Loucy (cell line): Measurements from ENCODE around the gene SMYD5.

ENCODE experiments used
- H2AFZ ChIP-seq: fragments of 200-600 bp; sonication (generic); 2 replicates; pipeline ENCODE4 v1.6.0; 2016; ENCODE audit warnings: antibody characterized with exemption, mild to moderate bottlenecking, low read length, moderate library complexity
- H3F3A ChIP-seq: fragments of 200-600 bp; 2 replicates; pipeline ENCODE4 v1.6.0; 2016; ENCODE audit warnings: antibody characterized with exemption, low read depth, mild to moderate bottlenecking
- H3K27me3 ChIP-seq: fragments of 200-600 bp; sonication (generic); 2 replicates; pipeline ENCODE4 v1.6.1; 2014; ENCODE audit warnings: low read length, mild to moderate bottlenecking; ENCODE audit not compliant: insufficient read depth, poor library complexity, severe bottlenecking
- H3K36me3 ChIP-seq: fragments of 200-600 bp; sonication (generic); 2 replicates; pipeline ENCODE4 v1.6.1; 2016; ENCODE audit warnings: low read length; ENCODE audit not compliant: insufficient read depth
- H3K4me1 ChIP-seq: fragments of 200-600 bp; sonication (generic); 2 replicates; pipeline ENCODE4 v1.5.1; 2014; ENCODE audit warnings: low read length, mild to moderate bottlenecking; ENCODE audit not compliant: insufficient read depth, poor library complexity, severe bottlenecking
- H3K4me2 ChIP-seq: fragments of 200-600 bp; sonication (generic); 2 replicates; pipeline ENCODE4 v1.6.0; 2014; ENCODE audit warnings: antibody characterized with exemption, low read length, low read depth, mild to moderate bottlenecking; ENCODE audit not compliant: poor library complexity, severe bottlenecking
- H3K4me3 ChIP-seq: fragments of 200-600 bp; sonication (generic); 2 replicates; pipeline ENCODE4 v1.5.1; 2014; ENCODE audit warnings: low read length, mild to moderate bottlenecking, mixed read lengths; ENCODE audit not compliant: poor library complexity, severe bottlenecking
- H3K79me2 ChIP-seq: fragments of 200-600 bp; sonication (generic); 2 replicates; pipeline ENCODE4 v1.6.1; 2014; ENCODE audit warnings: low read length; ENCODE audit not compliant: insufficient read depth
- H3K9ac ChIP-seq: fragments of 200-600 bp; sonication (generic); 2 replicates; pipeline ENCODE4 v1.6.0; 2014; ENCODE audit warnings: mild to moderate bottlenecking, low read depth, low read length, moderate library complexity; ENCODE audit not compliant: poor library complexity, severe bottlenecking
- H3K9me2 ChIP-seq: fragments of 200-600 bp; sonication (generic); replicated peaks from 2 replicates; pipeline ENCODE4 v1.6.1; 2016; ENCODE audit warnings: low read depth, low read length, mixed read lengths
- H3K9me3 ChIP-seq: fragments of 200-600 bp; sonication (generic); 2 replicates; pipeline ENCODE4 v1.6.1; 2014; ENCODE audit warnings: mild to moderate bottlenecking, antibody characterized with exemption, low read length, low read depth; ENCODE audit not compliant: insufficient read depth
- H4K20me1 ChIP-seq: fragments of 200-600 bp; sonication (generic); 2 replicates; pipeline ENCODE4 v1.6.0; 2014; ENCODE audit warnings: antibody characterized with exemption, low read length, mild to moderate bottlenecking; ENCODE audit not compliant: insufficient read depth, poor library complexity, severe bottlenecking
- CTCF ChIP-seq: fragments of 200-600 bp; sonication (generic); conservative IDR thresholded peaks from 2 replicates; pipeline ENCODE4 v1.5.1; 2014; ENCODE audit warnings: mild to moderate bottlenecking, antibody characterized with exemption, low read length
- EZH2phosphoT487 ChIP-seq: fragments of 200-600 bp; IDR thresholded peaks from 2 replicates; pipeline ENCODE4 v1.6.1; 2018; ENCODE audit warnings: antibody characterized with exemption, mild to moderate bottlenecking, moderate library complexity, borderline replicate concordance

SMYD5 gene

GRCh38 chr2:73252238-73253027, 38.4 kb downstream of the SMYD5 start:
- Histone ChIP-seq H3K9me3 (no peaks in the 10 kb centered on the region), H2AFZ (no peak overlapping the region), H3F3A (no peaks in the 10 kb centered on the region), H3K9ac (no peak overlapping the region), H3K27me3 (no peaks in the 10 kb centered on the region), H4K20me1 (peaks cover 2% of the 10 kb centered on the region), H3K4me3 (no peak overlapping the region), H3K79me2 (peaks cover 2% of the 10 kb centered on the region; the same call in 1 of the 2 replicates), H3K4me2 (no peak overlapping the region), H3K36me3 (peaks cover 80% of the 10 kb centered on the region; the same call in 1 of the 2 replicates), H3K9me2 (no peaks in the 10 kb centered on the region), H3K4me1 (no peaks in the 10 kb centered on the region)
- TF ChIP-seq CTCF (no peak), EZH2phosphoT487 (no peak)

- TF ChIP-seq EZH2phosphoT487 = no peak
- TF ChIP-seq CTCF = no peak
- Histone ChIP-seq H3K4me3 (no peak overlapping the region), H3K27me3 (no peaks in the 10 kb centered on the region), H3K9ac (no peak overlapping the region), H3K4me1 (no peaks in the 10 kb centered on the region), H3K79me2 (no peaks in the 10 kb centered on the region), H2AFZ (no peak overlapping the region), H3K4me2 (no peak overlapping the region), H3K9me2 (no peaks in the 10 kb centered on the region), H3K36me3 (peaks cover 72% of the 10 kb centered on the region; the same call in 1 of the 2 replicates), H3F3A (no peaks in the 10 kb centered on the region), H3K9me3 (no peaks in the 10 kb centered on the region), H4K20me1 (no peaks in the 10 kb centered on the region)
Observed at GRCh38 chr2:73253400-73253799, 39.4 kb downstream of the SMYD5 start.

- no peak for TF ChIP-seq EZH2phosphoT487
- no peak for TF ChIP-seq CTCF
- H3K4me3 ChIP-seq = no peak overlapping the region
- H3K36me3 ChIP-seq = peaks cover 72% of the 10 kb centered on the region; the same call in 1 of the 2 replicates
- H3K9me2 ChIP-seq = no peaks in the 10 kb centered on the region
- H3K9me3 ChIP-seq = no peaks in the 10 kb centered on the region
- no peak overlapping the region for H3K9ac ChIP-seq
- no peaks in the 10 kb centered on the region for H4K20me1 ChIP-seq
- no peaks in the 10 kb centered on the region for H3K79me2 ChIP-seq
- no peaks in the 10 kb centered on the region for H3F3A ChIP-seq
- H2AFZ ChIP-seq = no peak overlapping the region
- no peaks in the 10 kb centered on the region for H3K27me3 ChIP-seq
- no peak overlapping the region for H3K4me2 ChIP-seq
- no peaks in the 10 kb centered on the region for H3K4me1 ChIP-seq
Observed at GRCh38 chr2:73253901-73254300, 39.9 kb downstream of the SMYD5 start.
